ENCODE results near the gene HEPACAM. TPM values are rescaled to one million over a fixed set of nuclear protein-coding genes. Genes with fewer than 3 reads are reported as not detected.

The HEPACAM gene
- polyA plus RNA-seq, 2 of the 4 experiments (the other 2 are of a cell fraction), result not detected

DNA sequence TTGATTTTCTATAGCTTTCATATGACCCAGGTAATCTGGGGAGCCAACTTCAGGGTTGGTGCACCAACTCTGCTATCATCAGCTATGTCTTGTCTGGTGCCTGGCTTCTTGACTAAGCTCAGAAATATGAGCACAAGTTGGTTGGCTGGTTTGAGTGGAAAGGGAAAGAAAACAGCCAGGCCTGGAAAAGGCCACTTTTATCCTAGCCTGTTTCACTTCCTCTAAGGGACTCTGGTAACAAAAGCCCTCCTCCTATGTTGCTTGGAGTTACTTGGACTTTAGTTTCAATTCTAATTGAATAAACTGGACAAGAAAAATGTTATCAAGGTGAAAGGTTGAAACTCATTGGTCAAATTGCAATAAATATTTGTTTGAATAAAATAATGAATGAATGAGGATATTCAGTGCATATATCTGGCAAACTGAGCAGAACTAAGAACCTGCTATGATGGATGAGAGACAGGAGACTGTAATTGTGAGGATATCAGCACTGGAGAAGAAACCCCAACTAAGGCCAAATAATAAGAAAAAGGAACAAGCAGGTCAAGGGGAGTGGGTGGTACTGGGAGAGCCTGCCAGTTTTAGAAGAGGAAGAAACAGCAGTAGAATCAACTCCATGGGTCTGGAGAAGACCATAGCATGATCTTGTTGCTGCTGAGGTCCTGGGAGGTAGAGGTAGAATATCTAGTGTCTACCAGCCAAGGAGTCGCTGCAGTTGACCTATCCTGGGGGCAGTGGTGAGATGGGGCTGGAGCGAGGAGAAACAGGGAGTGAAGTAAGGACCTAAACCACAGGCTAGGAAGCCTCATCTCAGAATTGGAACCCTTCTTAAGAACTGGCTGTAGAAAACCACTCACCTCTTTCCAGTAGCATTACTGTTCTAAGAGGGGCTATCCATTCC is 46.4 kb downstream of the HEPACAM start:
- no peak for DNase-seq (ENCODE audit: low read depth in 1 of 2, low spot score in 1 of 2)
- ATAC-seq, result no peak
- Histone ChIP-seq H3K9me3 (no peaks in the 10 kb centered on the region), H3K4me3 (no peak overlapping the region), H3K27ac (no peak overlapping the region), H3K4me1 (no peaks in the 10 kb centered on the region), H3K4me2 (no peak overlapping the region)
- FAIRE-seq, result no peak
- WGBS (ENCODE audit: missing lambda C conversion rate), result 29% methylated on average over 2 of the region's 2 CpGs
- TF ChIP-seq HOXA7 (CRISPR knock-in tag; IDR thresholded peaks at IDR 0.05) (no peak), POLR2A (IDR thresholded peaks at IDR 0.05; ENCODE audit: low read length) (no peak), TP53 (CRISPR knock-in tag; IDR thresholded peaks at IDR 0.05) (no peak), ZNF302 (CRISPR knock-in tag; IDR thresholded peaks at IDR 0.05) (no peak), MAZ (IDR thresholded peaks at IDR 0.05; ENCODE audit: borderline replicate concordance, low read depth, low read length) (no peak), HEYL (CRISPR knock-in tag; IDR thresholded peaks at IDR 0.05) (no peak), RARB (CRISPR knock-in tag; IDR thresholded peaks at IDR 0.05) (no peak), CHD4 (IDR thresholded peaks at IDR 0.05; ENCODE audit: borderline replicate concordance) (no peak)
- TF ChIP-seq, protein P1, sequence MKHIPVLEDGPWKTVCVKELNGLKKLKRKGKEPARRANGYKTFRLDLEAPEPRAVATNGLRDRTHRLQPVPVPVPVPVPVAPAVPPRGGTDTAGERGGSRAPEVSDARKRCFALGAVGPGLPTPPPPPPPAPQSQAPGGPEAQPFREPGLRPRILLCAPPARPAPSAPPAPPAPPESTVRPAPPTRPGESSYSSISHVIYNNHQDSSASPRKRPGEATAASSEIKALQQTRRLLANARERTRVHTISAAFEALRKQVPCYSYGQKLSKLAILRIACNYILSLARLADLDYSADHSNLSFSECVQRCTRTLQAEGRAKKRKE (CRISPR knock-in tag; IDR thresholded peaks at IDR 0.05; ENCODE audit: low read depth), result no peak
- ChIA-PET POLR2A (interaction anchor here (1.8 kb wide), 1 partner anchor 13 kb away, joined by 5 read pairs; no protein-coding TSS in a partner anchor), CTCF (interaction anchor here (0.7 to 1.9 kb wide), 2 partner anchors 23 to 490 kb away, joined by 3 to 9 read pairs; no protein-coding TSS in a partner anchor)

DNA sequence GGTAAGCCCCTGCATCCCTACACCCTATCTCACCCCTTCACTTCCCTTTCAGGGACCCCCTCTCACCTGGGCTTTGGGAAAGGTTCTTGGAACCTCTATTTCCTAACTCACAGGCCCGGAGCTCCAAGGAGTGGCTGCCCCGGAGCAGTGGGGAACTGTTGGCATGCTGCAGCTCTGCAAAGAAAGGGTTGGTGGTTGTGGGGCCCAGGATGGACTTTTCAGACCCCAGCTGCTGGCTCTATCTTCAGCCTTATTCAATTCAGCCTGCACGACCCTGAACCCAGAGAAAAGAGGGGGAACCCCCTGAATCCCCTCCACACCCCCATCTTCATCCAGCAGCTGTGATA is 48.2 kb downstream of the HEPACAM start:
- WGBS (ENCODE audit: missing lambda C conversion rate), result no CpG with 5 or more reads among the region's 3 CpGs
- DNase-seq (ENCODE audit: low read depth in 1 of 2, low spot score in 1 of 2), result no peak
- Histone ChIP-seq H3K9me3 (no peaks in the 10 kb centered on the region), H3K27ac (no peak overlapping the region), H3K4me1 (no peaks in the 10 kb centered on the region), H3K4me3 (no peak overlapping the region), H3K4me2 (no peak overlapping the region)
- TF ChIP-seq TFCP2L1 (CRISPR knock-in tag; IDR thresholded peaks at IDR 0.05), result no peak
- no peak for TF ChIP-seq NFE2L2 (conservative IDR thresholded peaks at IDR 0.05; ENCODE audit: low read length)
- ChIA-PET POLR2A (interaction anchor here (1.9 kb wide), 1 partner anchor 12 kb away, joined by 7 read pairs; no protein-coding TSS in a partner anchor), CTCF (interaction anchor here (1.0 to 2.1 kb wide), 3 partner anchors 12 to 218 kb away, joined by 3 to 8 read pairs (median 7); no protein-coding TSS in a partner anchor)
- FAIRE-seq, result no peak
- ATAC-seq, result no peak

DNA sequence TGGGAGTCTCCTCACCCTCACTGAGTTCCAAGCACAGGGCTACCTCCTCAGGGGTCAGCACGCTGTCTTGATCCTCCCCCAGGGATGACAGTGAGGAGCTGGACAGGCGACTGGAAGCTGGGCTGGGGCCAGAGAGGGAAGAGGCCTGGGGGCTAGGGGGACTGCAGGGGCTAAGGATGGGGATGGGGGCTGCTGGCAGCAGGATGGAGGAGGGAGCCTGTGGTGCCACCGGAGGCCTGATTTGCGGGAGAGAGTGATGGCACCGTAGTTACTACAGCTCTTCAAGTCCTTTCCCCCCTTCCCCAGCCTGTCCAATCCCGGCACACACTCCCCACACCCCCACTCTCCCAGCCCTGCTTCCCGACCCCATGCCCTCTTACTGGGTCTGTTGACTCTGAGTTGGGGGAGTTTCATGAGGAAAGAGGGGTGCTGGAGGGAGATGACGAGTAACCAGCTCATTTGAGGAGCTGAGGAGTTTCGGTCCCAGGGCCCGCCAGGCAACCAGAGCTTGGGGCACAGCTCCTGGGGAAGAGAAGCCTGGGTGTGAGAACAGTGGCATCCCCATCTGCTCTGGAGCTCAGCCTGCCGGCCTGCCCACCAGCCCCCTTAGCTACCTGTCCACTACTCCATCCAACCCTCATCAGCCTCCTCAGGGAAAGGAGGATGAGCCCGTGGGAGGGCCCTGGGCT is 48.7 kb downstream of the HEPACAM start:
- no peak overlapping the region for H3K4me3 ChIP-seq
- WGBS (ENCODE audit: missing lambda C conversion rate), result 38% methylated on average over 12 of the region's 12 CpGs
- no peak overlapping the region for H3K27ac ChIP-seq
- POLR2A ChIA-PET, result interaction anchor here (1.9 kb wide), 1 partner anchor 11 kb away, joined by 7 read pairs; no protein-coding TSS in a partner anchor
- H3K4me2 ChIP-seq, result no peak overlapping the region
- no peaks in the 10 kb centered on the region for H3K4me1 ChIP-seq
- no peaks in the 10 kb centered on the region for H3K9me3 ChIP-seq
- TF ChIP-seq CEBPB (IDR thresholded peaks at IDR 0.05) (no peak), RARB (CRISPR knock-in tag; IDR thresholded peaks at IDR 0.05) (no peak), JUNB (IDR thresholded peaks at IDR 0.05) (no peak), JUN (IDR thresholded peaks at IDR 0.05) (no peak), KDM1A (IDR thresholded peaks at IDR 0.05; ENCODE audit: low read depth) (no peak), ESRRA (IDR thresholded peaks at IDR 0.05; ENCODE audit: borderline replicate concordance, low read length) (no peak), ZNF302 (CRISPR knock-in tag; IDR thresholded peaks at IDR 0.05) (no peak), MAFK (IDR thresholded peaks at IDR 0.05; ENCODE audit: partially characterized antibody) (no peak), ZSCAN20 (CRISPR knock-in tag; IDR thresholded peaks at IDR 0.05) (no peak), TP53 (CRISPR knock-in tag; IDR thresholded peaks at IDR 0.05) (no peak), GATA3 (IDR thresholded peaks at IDR 0.05; ENCODE audit: borderline replicate concordance) (no peak), HOXB13 (CRISPR knock-in tag; IDR thresholded peaks at IDR 0.05; ENCODE audit: low read depth) (no peak)
- TF ChIP-seq, protein P2, sequence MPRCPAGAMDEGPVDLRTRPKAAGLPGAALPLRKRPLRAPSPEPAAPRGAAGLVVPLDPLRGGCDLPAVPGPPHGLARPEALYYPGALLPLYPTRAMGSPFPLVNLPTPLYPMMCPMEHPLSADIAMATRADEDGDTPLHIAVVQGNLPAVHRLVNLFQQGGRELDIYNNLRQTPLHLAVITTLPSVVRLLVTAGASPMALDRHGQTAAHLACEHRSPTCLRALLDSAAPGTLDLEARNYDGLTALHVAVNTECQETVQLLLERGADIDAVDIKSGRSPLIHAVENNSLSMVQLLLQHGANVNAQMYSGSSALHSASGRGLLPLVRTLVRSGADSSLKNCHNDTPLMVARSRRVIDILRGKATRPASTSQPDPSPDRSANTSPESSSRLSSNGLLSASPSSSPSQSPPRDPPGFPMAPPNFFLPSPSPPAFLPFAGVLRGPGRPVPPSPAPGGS (IDR thresholded peaks at IDR 0.05), result no peak
- TF ChIP-seq, protein P3, sequence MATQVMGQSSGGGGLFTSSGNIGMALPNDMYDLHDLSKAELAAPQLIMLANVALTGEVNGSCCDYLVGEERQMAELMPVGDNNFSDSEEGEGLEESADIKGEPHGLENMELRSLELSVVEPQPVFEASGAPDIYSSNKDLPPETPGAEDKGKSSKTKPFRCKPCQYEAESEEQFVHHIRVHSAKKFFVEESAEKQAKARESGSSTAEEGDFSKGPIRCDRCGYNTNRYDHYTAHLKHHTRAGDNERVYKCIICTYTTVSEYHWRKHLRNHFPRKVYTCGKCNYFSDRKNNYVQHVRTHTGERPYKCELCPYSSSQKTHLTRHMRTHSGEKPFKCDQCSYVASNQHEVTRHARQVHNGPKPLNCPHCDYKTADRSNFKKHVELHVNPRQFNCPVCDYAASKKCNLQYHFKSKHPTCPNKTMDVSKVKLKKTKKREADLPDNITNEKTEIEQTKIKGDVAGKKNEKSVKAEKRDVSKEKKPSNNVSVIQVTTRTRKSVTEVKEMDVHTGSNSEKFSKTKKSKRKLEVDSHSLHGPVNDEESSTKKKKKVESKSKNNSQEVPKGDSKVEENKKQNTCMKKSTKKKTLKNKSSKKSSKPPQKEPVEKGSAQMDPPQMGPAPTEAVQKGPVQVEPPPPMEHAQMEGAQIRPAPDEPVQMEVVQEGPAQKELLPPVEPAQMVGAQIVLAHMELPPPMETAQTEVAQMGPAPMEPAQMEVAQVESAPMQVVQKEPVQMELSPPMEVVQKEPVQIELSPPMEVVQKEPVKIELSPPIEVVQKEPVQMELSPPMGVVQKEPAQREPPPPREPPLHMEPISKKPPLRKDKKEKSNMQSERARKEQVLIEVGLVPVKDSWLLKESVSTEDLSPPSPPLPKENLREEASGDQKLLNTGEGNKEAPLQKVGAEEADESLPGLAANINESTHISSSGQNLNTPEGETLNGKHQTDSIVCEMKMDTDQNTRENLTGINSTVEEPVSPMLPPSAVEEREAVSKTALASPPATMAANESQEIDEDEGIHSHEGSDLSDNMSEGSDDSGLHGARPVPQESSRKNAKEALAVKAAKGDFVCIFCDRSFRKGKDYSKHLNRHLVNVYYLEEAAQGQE (IDR thresholded peaks at IDR 0.05), result no peak
- TF ChIP-seq, protein P4, sequence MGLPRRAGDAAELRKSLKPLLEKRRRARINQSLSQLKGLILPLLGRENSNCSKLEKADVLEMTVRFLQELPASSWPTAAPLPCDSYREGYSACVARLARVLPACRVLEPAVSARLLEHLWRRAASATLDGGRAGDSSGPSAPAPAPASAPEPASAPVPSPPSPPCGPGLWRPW (IDR thresholded peaks at IDR 0.05), result no peak
- FAIRE-seq (no peak), ATAC-seq (no peak), DNase-seq (ENCODE audit: low read depth in 1 of 2, low spot score in 1 of 2) (no peak)
- CTCF ChIA-PET, result interaction anchor here (0.8 to 2.1 kb wide), 4 partner anchors 11 to 546 kb away, joined by 3 to 8 read pairs (median 5); no protein-coding TSS in a partner anchor

Data from A549 (cell line).